ENCODE measurements around the gene PPIH. TPM values are rescaled to one million over a fixed set of nuclear protein-coding genes. Genes with fewer than 3 reads are reported as not detected.

PPIH gene
- total RNA-seq (2014; rRNA removed; shearing (Covaris generic)) = 96.5 and 133 TPM in 2 replicates

DNA sequence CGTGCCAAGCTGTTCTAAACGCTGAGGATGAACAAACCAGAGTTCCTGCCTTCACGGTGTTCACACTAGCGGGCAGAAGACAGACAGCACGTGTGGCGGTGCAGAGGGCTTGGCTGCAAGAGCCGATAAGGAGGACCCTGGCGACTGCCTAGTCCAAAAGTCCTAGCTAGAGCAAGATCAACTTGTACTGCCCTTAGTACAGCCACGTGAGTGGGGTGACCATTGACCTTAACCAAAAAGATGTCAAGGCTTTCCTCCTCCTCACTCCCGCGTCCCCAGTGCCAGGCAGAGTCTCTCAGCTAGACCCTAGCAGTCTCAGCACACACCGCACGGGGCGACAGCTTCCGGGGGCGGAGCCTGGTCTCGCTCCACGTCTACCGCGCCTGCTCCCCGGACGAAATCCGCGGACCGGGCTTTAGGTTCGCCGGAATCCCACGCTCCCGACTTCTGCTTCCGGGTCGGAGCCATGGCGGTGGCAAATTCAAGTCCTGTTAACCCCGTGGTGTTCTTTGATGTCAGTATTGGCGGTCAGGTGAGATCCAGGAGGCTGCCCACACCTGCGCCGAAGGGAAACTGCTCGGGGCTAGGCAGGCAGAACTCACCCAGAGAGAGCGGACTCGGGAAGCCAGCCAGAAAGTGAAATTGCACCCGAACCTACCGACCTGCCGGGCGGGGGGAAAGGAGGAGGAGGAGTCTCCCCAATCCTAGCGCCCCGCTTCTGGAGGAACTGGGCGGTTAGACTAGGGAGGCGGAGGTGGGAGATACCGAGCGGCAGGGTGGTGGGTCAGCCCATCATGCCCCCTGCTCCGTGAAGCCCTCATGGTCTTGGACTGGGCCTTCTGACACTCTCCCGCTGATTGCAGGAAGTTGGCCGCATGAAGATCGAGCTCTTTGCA lies at the start of gene PPIH:
TSS of gene PPIH (plus strand) at position 443 of the 896 bp plus-strand sequence. CDS start at position 467, 24 bp downstream.

DNA sequence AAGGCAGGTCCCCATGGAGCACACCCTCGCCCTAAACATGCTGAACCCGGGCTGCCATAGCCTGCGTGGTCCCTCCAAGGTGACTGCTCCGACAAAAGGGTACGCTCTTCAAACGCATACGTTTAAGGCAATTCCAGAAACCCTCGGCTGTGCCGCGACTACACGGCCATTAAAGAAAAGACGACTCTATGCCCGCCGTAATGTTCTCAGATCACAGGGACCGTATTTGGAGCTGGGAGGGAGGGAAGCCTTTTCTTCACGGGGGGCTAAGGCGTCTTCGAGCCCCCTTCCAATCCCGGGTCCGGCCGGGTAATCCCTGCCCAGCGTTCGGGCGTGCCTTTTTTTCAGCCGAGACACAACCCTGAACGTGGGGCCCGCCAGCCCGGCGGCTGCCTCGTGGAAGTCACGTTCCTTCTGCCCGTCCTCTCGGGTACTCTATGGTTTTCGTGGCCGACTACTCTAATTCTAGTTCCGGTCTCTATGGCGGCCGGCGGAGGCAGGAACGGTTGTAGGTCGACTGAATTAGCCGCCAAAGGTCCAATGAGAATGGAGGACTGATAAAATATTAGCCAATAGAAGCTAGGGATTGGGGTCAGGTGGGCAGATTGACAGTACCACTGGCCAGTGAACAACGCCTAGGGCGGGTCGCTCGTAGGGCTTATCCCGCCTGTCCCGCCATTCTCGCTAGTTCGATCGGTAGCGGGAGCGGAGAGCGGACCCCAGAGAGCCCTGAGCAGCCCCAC lies 23.7 kb downstream of the PPIH start, which contains the start of gene YBX1:
TSS of gene YBX1 (plus strand) at position 678 of the 743 bp plus-strand sequence. CDS start 148 bp downstream, outside the sequence.

Other genes with a start within 250 kb of the PPIH start
- gene ZMYND12, start 202.4 kb upstream of the PPIH start, total RNA-seq (2014; rRNA removed; shearing (Covaris generic)) = 0.08 and 0.32 TPM in 2 replicates
- 49.1 and 52.9 TPM in 2 replicates for gene PPCS, start 201.9 kb upstream of the PPIH start, total RNA-seq (2014; rRNA removed; shearing (Covaris generic))
- gene CCDC30, start 195.1 kb upstream of the PPIH start, total RNA-seq (2014; rRNA removed; shearing (Covaris generic)) = 0.82 and 1.1 TPM in 2 replicates
- 1,513 and 1,641 TPM in 2 replicates for gene YBX1, start 24.0 kb downstream of the PPIH start, total RNA-seq (2014; rRNA removed; shearing (Covaris generic))
- not detected in 2 replicates for gene CLDN19, start 81.8 kb downstream of the PPIH start, total RNA-seq (2014; rRNA removed; shearing (Covaris generic))
- 71.6 and 76.9 TPM in 2 replicates for gene P3H1, start 108.6 kb downstream of the PPIH start, total RNA-seq (2014; rRNA removed; shearing (Covaris generic))
- gene C1orf50, start 108.8 kb downstream of the PPIH start, total RNA-seq (2014; rRNA removed; shearing (Covaris generic)) = 2.3 and 3.5 TPM in 2 replicates
- gene TMEM269, start 126.6 kb downstream of the PPIH start, total RNA-seq (2014; rRNA removed; shearing (Covaris generic)) = 0.03 and 0.11 TPM in 2 replicates
- gene ERMAP, start 158.7 kb downstream of the PPIH start, total RNA-seq (2014; rRNA removed; shearing (Covaris generic)) = 4.0 and 5.3 TPM in 2 replicates
- gene SVBP, start 159.0 kb downstream of the PPIH start, total RNA-seq (2014; rRNA removed; shearing (Covaris generic)) = 19.5 and 34.6 TPM in 2 replicates
- 6.5 and 9.9 TPM in 2 replicates for gene ZNF691, start 188.2 kb downstream of the PPIH start, total RNA-seq (2014; rRNA removed; shearing (Covaris generic))

Data from A375 (cell line).